OCI-LY3 (cell line): Measurements from ENCODE around the gene KDM4B.

ENCODE experiments used
- CTCF ChIP-seq: fragments of 200-600, 300-600 bp; sonication (generic); IDR thresholded peaks from 2 replicates; pipeline ENCODE4 v1.5.1; 2014; ENCODE audit warnings: antibody characterized with exemption, low read length, low read depth
- EZH2phosphoT487 ChIP-seq: fragments of 200-600 bp; shearing (Covaris generic); IDR thresholded peaks from 2 replicates; pipeline ENCODE4 v1.6.1; 2018; ENCODE audit warnings: antibody characterized with exemption, mixed run types, low read depth

GRCh38 chr19:5074407-5074806 lies 105.5 kb downstream of the KDM4B start:
- TF ChIP-seq CTCF (no peak), EZH2phosphoT487 (no peak)
